ENCODE results near the gene SGPP2. TPM values are rescaled to one million over a fixed set of nuclear protein-coding genes. Genes with fewer than 3 reads are reported as not detected.
A peak's percentile ranks its signal among the peaks of the same experiment; 100 is the strongest.

SGPP2 gene
- total and polyA plus RNA-seq, 4 donors = 1.7 to 8.9 (median 4.8) TPM

DNA sequence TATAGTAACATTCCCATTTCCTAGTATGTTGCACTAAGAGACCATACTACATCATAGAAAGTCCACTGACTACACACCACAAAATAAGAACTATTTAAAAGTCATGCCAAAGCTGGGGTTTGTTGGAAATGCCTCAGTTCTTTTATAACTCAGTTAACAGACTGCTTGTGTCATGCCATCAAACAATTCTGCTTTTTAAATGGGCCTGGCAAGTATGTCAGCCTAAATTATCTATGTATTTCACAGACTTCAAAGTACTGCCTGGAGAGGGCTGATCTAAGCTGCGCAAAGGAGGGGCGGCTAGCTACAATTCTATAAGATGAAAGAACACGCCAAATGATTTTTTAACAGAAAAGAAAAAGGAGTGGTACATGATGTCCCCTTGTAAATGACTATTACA, 182.0 kb downstream of the SGPP2 start:
- WGBS (ENCODE audit: insufficient coverage) = no CpG with 5 or more reads among the region's 3 CpGs
- peaks cover 3% of the 10 kb centered on the region for H3K36me3 ChIP-seq (ENCODE audit: control insufficient read depth, insufficient read depth, low read length)
- no peaks in the 10 kb centered on the region for H3K27me3 ChIP-seq (ENCODE audit: control insufficient read depth, insufficient read depth, low read length)
- H3K27ac ChIP-seq (ENCODE audit: low read depth, low read length) = no peak overlapping the region
- no peak overlapping the region for H3K4me3 ChIP-seq (ENCODE audit: low read depth, low read length)
- no peaks in the 10 kb centered on the region for H3K9me3 ChIP-seq (ENCODE audit: control insufficient read depth, insufficient read depth, low read length)
- H3K4me1 ChIP-seq (ENCODE audit: control insufficient read depth, insufficient read depth, low read length) = no peaks in the 10 kb centered on the region
- peak in 1 of 6 donors; percentile 64 for DNase-seq (ENCODE audit: low read depth in 4 of 6, low spot score in 6 of 6)

DNA sequence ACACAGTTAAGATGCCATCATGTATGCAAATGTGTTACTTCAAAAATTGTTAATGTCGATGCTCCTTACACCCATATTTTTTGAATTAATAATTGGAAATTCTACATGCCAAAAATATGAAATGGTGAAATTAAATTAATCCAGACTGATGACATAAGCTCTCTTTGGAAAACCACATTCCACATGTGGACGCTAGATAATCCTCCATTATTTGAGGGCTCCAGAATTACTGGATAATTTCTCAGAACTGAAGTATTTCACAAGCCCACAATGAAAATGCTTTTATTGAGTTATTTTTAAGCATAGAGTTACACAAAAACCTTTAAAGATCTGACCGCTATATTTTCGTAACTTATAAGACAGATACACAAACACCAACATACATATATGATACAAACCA, 183.7 kb downstream of the SGPP2 start:
- no CpG with 5 or more reads among the region's 4 CpGs for WGBS (ENCODE audit: insufficient coverage)
- no peaks in the 10 kb centered on the region for H3K9me3 ChIP-seq (ENCODE audit: control insufficient read depth, insufficient read depth, low read length)
- H3K27me3 ChIP-seq (ENCODE audit: control insufficient read depth, insufficient read depth, low read length) = no peaks in the 10 kb centered on the region
- DNase-seq (ENCODE audit: low read depth in 4 of 6, low spot score in 6 of 6) = no peak
- peaks cover 6% of the 10 kb centered on the region for H3K36me3 ChIP-seq (ENCODE audit: control insufficient read depth, insufficient read depth, low read length)
- H3K4me3 ChIP-seq (ENCODE audit: low read depth, low read length) = no peak overlapping the region
- no peaks in the 10 kb centered on the region for H3K4me1 ChIP-seq (ENCODE audit: control insufficient read depth, insufficient read depth, low read length)
- no peak overlapping the region for H3K27ac ChIP-seq (ENCODE audit: low read depth, low read length)

DNA sequence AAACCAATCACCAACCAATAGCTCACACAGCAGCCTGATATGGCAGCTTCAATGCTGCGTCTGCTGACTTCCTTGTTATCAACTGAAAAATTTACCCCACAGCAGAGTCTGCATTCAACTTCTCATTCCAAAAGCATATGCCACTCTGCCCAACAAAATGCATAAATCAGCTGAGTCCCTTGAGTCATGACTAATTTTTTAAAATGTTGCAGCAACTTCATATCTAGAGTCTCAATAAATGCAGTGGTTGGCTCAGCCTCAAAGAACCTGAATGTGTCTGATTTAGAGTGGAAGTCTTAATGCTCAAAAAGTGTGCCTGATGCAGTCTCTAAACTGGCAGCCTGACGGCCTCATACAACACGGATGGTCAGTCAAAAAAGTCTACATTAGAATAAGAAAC, 185.0 kb downstream of the SGPP2 start:
- no peaks in the 10 kb centered on the region for H3K9me3 ChIP-seq (ENCODE audit: control insufficient read depth, insufficient read depth, low read length)
- no peak overlapping the region for H3K27ac ChIP-seq (ENCODE audit: low read depth, low read length)
- no peaks in the 10 kb centered on the region for H3K4me1 ChIP-seq (ENCODE audit: control insufficient read depth, insufficient read depth, low read length)
- H3K27me3 ChIP-seq (ENCODE audit: control insufficient read depth, insufficient read depth, low read length) = no peaks in the 10 kb centered on the region
- WGBS (ENCODE audit: insufficient coverage) = 100% methylated on average over 1 of the region's 3 CpGs
- H3K4me3 ChIP-seq (ENCODE audit: low read depth, low read length) = no peak overlapping the region
- DNase-seq (ENCODE audit: low read depth in 4 of 6, low spot score in 6 of 6) = peak in 1 of 6 donors; percentile 22
- peaks cover 8% of the 10 kb centered on the region for H3K36me3 ChIP-seq (ENCODE audit: control insufficient read depth, insufficient read depth, low read length)

Small RNAs within 50 kb of the gene (small RNA-seq; reads per million reads assigned to genes)
- gene RF00019 (ENCODE audit: low replicate concordance) (not detected), gene RNU6-619P (ENCODE audit: low replicate concordance) (not detected)

Other genes with a start within 250 kb of the SGPP2 start
- gene PAX3, start 125.5 kb upstream of the SGPP2 start, total RNA-seq = 10 to 100 TPM; 11.6 to 14.2 TPM
- gene PAX3, start 125.5 kb upstream of the SGPP2 start, polyA plus RNA-seq (ENCODE audit: insufficient read length in 2 of 2) = 10 to 100 TPM in 1 of 2 donors, 1 to 10 TPM in 1; 9.4 to 13.7 TPM
- 10 to 100 TPM; 16.2 to 25.7 TPM for gene FARSB, start 231.5 kb downstream of the SGPP2 start, total RNA-seq
- gene FARSB, start 231.5 kb downstream of the SGPP2 start, polyA plus RNA-seq (ENCODE audit: insufficient read length in 2 of 2) = 10 to 100 TPM; 39.0 to 41.8 TPM
- gene MOGAT1, start 247.1 kb downstream of the SGPP2 start, total RNA-seq = under 1 TPM; 0.20 to 0.22 TPM
- gene MOGAT1, start 247.1 kb downstream of the SGPP2 start, polyA plus RNA-seq (ENCODE audit: insufficient read length in 2 of 2) = under 1 TPM in 1 of 2 donors, not detected in 1; 0.20 TPM